MM.1S (cell line): ENCODE measurements around the gene IFNGR2.

ENCODE experiments used
- EZH2 ChIP-seq: fragments of 300-600 bp; sonication (generic); optimal IDR thresholded peaks from 2 replicates; pipeline ENCODE3; 2017; ENCODE audit warnings: low read depth, mild to moderate bottlenecking, antibody characterized with exemption, low read length, mixed read lengths
- EZH2phosphoT487 ChIP-seq: fragments of 300-600 bp; sonication (generic); IDR thresholded peaks from 2 replicates; pipeline ENCODE4 v1.6.1; 2018; ENCODE audit warnings: antibody characterized with exemption, low read length
- TF ChIP-seq, protein P1 (sequence below): fragments of 300-600 bp; sonication (generic); IDR thresholded peaks from 2 replicates; pipeline ENCODE4 v1.5.1; 2016; ENCODE audit warnings: antibody characterized with exemption, low read length, mixed read lengths

GRCh38 chr21:33401630-33401992 is 1.6 kb upstream of the IFNGR2 start:
- TF ChIP-seq EZH2phosphoT487 (no peak), EZH2 (no peak)
- TF ChIP-seq, protein P1, sequence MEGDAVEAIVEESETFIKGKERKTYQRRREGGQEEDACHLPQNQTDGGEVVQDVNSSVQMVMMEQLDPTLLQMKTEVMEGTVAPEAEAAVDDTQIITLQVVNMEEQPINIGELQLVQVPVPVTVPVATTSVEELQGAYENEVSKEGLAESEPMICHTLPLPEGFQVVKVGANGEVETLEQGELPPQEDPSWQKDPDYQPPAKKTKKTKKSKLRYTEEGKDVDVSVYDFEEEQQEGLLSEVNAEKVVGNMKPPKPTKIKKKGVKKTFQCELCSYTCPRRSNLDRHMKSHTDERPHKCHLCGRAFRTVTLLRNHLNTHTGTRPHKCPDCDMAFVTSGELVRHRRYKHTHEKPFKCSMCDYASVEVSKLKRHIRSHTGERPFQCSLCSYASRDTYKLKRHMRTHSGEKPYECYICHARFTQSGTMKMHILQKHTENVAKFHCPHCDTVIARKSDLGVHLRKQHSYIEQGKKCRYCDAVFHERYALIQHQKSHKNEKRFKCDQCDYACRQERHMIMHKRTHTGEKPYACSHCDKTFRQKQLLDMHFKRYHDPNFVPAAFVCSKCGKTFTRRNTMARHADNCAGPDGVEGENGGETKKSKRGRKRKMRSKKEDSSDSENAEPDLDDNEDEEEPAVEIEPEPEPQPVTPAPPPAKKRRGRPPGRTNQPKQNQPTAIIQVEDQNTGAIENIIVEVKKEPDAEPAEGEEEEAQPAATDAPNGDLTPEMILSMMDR: no peak
